Naive thymus-derived CD4-positive, alpha-beta T cell (primary cell): Measurements from ENCODE around the gene CD93. TPM values are rescaled to one million over a fixed set of nuclear protein-coding genes. Genes with fewer than 3 reads are reported as not detected.

ENCODE experiments used
- ATAC-seq: fragments of 150-1000 bp; cut with Tn5 transposase; 2 replicates; pipeline ENCODE4 v1.10.0; 2021; ENCODE audit warnings: mild to moderate bottlenecking, moderate library complexity
- CTCF ChIA-PET: fragments of 350-600 bp; sonication (Branson Sonifier 250); formaldehyde crosslinking; loops from one replicate; lab custom pipeline; 2021; ENCODE audit warnings: antibody characterized with exemption; lab: Charles Lee
- POLR2A ChIA-PET: fragments of 350-600 bp; sonication (Branson Sonifier 250); formaldehyde crosslinking; loops from one replicate; lab custom pipeline; 2021; ENCODE audit warnings: antibody characterized with exemption, inconsistent platforms; lab: Charles Lee
- DNase-seq, 9 donors: peaks; one replicate each; pipeline versions ENCODE4 v3.0.0 to v3.0.0-alpha.2; 2020 to 2022; ENCODE audit warnings: mixed read lengths in 1 of 9
- H3K27ac ChIP-seq: one replicate; pipeline ENCODE4 v1.7.0; 2013; ENCODE audit warnings: mild to moderate bottlenecking, low read depth, low read length, moderate library complexity
- H3K27me3 ChIP-seq, 2 donors: one replicate each; pipeline ENCODE4 v1.7.0; 2013; ENCODE audit warnings: low read length in 2 of 2, mild to moderate bottlenecking in 2 of 2, moderate library complexity in 2 of 2; ENCODE audit not compliant: control insufficient read depth in 2 of 2, insufficient read depth in 2 of 2
- H3K36me3 ChIP-seq, 3 experiments: 1 replicate in 2 of 3; 2 replicates in 1 of 3; pipeline ENCODE4 v1.7.0; 2013; ENCODE audit warnings: low read length in 3 of 3, mild to moderate bottlenecking in 3 of 3, moderate library complexity in 1 of 3; ENCODE audit not compliant: insufficient read depth in 3 of 3, control insufficient read depth in 2 of 3
- H3K4me1 ChIP-seq, 2 donors: one replicate each; pipeline ENCODE4 v1.7.0; 2013; ENCODE audit warnings: low read length in 2 of 2, mild to moderate bottlenecking in 2 of 2, moderate library complexity in 1 of 2; ENCODE audit not compliant: control insufficient read depth in 2 of 2, insufficient read depth in 2 of 2
- H3K4me3 ChIP-seq: 2 replicates; pipeline ENCODE4 v1.7.0; 2013; ENCODE audit warnings: mild to moderate bottlenecking, low read length
- H3K9me3 ChIP-seq, 3 experiments: 1 replicate in 2 of 3; 2 replicates in 1 of 3; pipeline ENCODE4 v1.7.0; 2013; ENCODE audit warnings: low read length in 3 of 3; ENCODE audit not compliant: control insufficient read depth in 2 of 3
- H3K27ac Mint-ChIP-seq, 9 donors: one replicate each; pipeline ENCODE4 v1.8.0; 2020 to 2022; ENCODE audit warnings: mixed read lengths in 9 of 9, mild to moderate bottlenecking in 8 of 9, moderate library complexity in 5 of 9, inconsistent platforms in 2 of 9
- H3K27me3 Mint-ChIP-seq, 5 donors: one replicate each; pipeline ENCODE4 v1.8.0; 2021 to 2022; ENCODE audit warnings: mixed read lengths in 5 of 5, mild to moderate bottlenecking in 1 of 5
- H3K36me3 Mint-ChIP-seq, 5 donors: one replicate each; pipeline ENCODE4 v1.8.0; 2020 to 2022; ENCODE audit warnings: mixed read lengths in 5 of 5, mild to moderate bottlenecking in 3 of 5, inconsistent platforms in 1 of 5
- H3K4me1 Mint-ChIP-seq, 7 donors: one replicate each; pipeline ENCODE4 v1.8.0; 2020 to 2022; ENCODE audit warnings: mixed read lengths in 7 of 7, mild to moderate bottlenecking in 3 of 7, inconsistent platforms in 1 of 7
- H3K4me3 Mint-ChIP-seq, 10 donors: one replicate each; pipeline ENCODE4 v1.8.0; 2020 to 2022; ENCODE audit warnings: mild to moderate bottlenecking in 10 of 10, mixed read lengths in 10 of 10, moderate library complexity in 6 of 10, inconsistent platforms in 2 of 10
- H3K9me3 Mint-ChIP-seq, 11 donors: one replicate each; pipeline ENCODE4 v1.8.0; 2020 to 2022; ENCODE audit warnings: mixed read lengths in 11 of 11, mild to moderate bottlenecking in 4 of 11, inconsistent platforms in 1 of 11, moderate library complexity in 1 of 11
- intact Hi-C, 2 donors: fragments of 100-400 bp; cut with micrococcal nuclease; formaldehyde crosslinking; loops; one replicate each; pipeline ENCODE4 v1.15.1; 2023
- polyA plus RNA-seq, 2 donors: library from polyadenylated mRNA; unstranded; fragments of 300-500 nt; fragmentation: Illumina TruSeq; gene quantifications; one replicate each; pipeline ENCODE4 v1.2.3, GENCODE V29; 2021
- total RNA-seq, 6 experiments: library from RNA in 5 of 6; stranded (reverse) in 5 of 6; gene quantifications; 1 replicate in 5 of 6; 2 replicates in 1 of 6; pipeline ENCODE4 v1.2.3 and lab custom pipeline; 2021 to 2026

CD93 gene
- total and polyA plus RNA-seq, 7 experiments from 2014 or later: 0.02 to 61.2 (median 2.6) TPM; not detected in 1

DNA sequence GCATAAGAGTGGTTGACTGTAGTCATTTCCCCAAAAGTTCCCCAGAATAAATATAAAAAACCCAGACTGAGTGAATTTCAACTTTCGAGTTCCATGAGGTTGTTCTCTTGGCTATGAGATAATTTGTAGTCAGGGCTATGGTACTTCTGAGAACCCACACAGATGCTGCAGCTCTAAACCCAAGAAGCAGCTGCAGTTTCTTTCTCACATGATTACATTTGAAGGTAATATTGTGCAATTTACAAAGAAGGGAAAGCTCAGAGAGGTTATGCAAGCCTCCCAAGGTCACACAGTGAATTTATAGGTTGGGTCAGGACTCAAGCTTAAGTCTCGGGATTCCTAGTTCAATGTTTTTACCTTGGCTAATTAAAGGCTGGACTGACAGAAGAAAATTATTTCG, 29.7 kb upstream of the CD93 start:
- Histone ChIP-seq H3K9me3 (no peaks in the 10 kb centered on the region), H3K4me3 (no peak overlapping the region), H3K27ac (no peak overlapping the region), H3K4me1 (no peaks in the 10 kb centered on the region), H3K36me3 (no peaks in the 10 kb centered on the region), H3K27me3 (no peaks in the 10 kb centered on the region)
- H3K9me3 Mint-ChIP-seq: peaks cover 0 to 2% (median 0%) of the 10 kb centered on the region in 11 donors
- ATAC-seq: peak; percentile 52
- H3K27me3 Mint-ChIP-seq: peaks cover 0 to 9% (median 2%) of the 10 kb centered on the region in 5 donors
- no peak for DNase-seq
- ChIA-PET CTCF (no interaction called here), POLR2A (no interaction called here)
- H3K36me3 Mint-ChIP-seq: no peaks in the 10 kb centered on the region
- H3K4me1 Mint-ChIP-seq: peaks cover 0 to 5% (median 0%) of the 10 kb centered on the region in 7 donors
- no peak overlapping the region for H3K4me3 Mint-ChIP-seq
- intact Hi-C loops: no loop called here
- H3K27ac Mint-ChIP-seq: no peak overlapping the region

GRCh38 chr20:23114448-23115082, 28.4 kb upstream of the CD93 start:
- H3K4me1 ChIP-seq: no peaks in the 10 kb centered on the region
- no peak overlapping the region for H3K27ac Mint-ChIP-seq
- H3K27me3 ChIP-seq: no peaks in the 10 kb centered on the region

DNA sequence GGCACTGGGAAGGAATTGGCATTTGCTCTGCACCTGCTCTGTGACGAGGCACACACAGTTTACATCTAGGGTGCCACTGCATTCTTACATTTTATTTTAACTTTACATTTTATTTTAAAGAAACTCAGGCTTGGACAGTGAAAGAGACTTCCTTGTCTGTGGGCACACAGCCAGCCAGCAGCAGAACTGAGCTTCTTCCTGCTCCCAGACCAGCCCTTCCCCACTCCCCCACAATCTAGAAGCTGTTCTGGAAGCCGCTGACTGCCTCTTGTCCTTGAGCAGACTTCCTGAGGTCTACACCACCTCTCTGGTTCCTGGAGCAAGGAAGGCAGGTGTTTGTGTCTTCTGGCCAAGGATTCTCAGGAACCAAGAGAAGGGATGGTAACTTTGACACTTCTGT, 27.9 kb upstream of the CD93 start:
- intact Hi-C loops: no loop called here
- POLR2A ChIA-PET: no interaction called here
- Histone ChIP-seq H3K9me3 (no peaks in the 10 kb centered on the region), H3K4me1 (no peaks in the 10 kb centered on the region), H3K36me3 (no peaks in the 10 kb centered on the region), H3K27me3 (no peaks in the 10 kb centered on the region), H3K27ac (no peak overlapping the region), H3K4me3 (no peak overlapping the region)
- H3K36me3 Mint-ChIP-seq: no peaks in the 10 kb centered on the region
- ATAC-seq: peak; percentile 15
- CTCF ChIA-PET: no interaction called here
- H3K4me3 Mint-ChIP-seq: no peak overlapping the region
- no peak for DNase-seq
- no peaks in the 10 kb centered on the region for H3K9me3 Mint-ChIP-seq
- H3K27ac Mint-ChIP-seq: no peak overlapping the region
- peaks cover 0 to 7% (median 0%) of the 10 kb centered on the region in 5 donors for H3K27me3 Mint-ChIP-seq
- H3K4me1 Mint-ChIP-seq: peaks cover 0 to 5% (median 0%) of the 10 kb centered on the region in 7 donors

More at GRCh38 chr20:23114448-23115082, 28.4 kb upstream of the CD93 start:
- DNase-seq (no peak), ATAC-seq (no peak)
- Histone ChIP-seq H3K9me3 (no peaks in the 10 kb centered on the region), H3K36me3 (no peaks in the 10 kb centered on the region), H3K4me3 (no peak overlapping the region), H3K27ac (no peak overlapping the region)
- Mint-ChIP-seq H3K9me3 (no peaks in the 10 kb centered on the region), H3K4me3 (no peak overlapping the region), H3K36me3 (no peaks in the 10 kb centered on the region), H3K27me3 (peaks cover 0 to 7% (median 0%) of the 10 kb centered on the region in 5 donors), H3K4me1 (peaks cover 0 to 7% (median 0%) of the 10 kb centered on the region in 7 donors)
- ChIA-PET POLR2A (no interaction called here), CTCF (no interaction called here)
- intact Hi-C loops: no loop called here

DNA sequence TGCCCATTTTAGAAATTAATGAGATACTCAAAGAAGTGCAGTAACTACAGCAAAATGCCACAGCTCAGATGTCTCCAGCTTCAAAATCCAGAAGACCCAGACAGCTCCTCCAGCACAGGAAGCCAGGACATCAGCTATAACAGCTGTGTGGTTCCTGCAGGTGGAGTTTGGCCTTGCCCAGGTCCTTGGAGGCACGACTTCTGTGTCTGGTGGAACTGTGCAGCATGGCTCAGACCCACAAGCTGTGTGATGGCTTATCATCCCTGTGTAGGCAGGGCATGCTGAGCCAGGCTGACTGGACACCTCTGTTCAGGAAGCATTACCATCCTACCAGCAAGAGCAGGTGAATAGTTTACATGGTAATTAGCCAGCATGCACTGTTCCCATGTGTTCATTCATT, 26.5 kb upstream of the CD93 start:
- Mint-ChIP-seq H3K9me3 (no peaks in the 10 kb centered on the region), H3K36me3 (no peaks in the 10 kb centered on the region), H3K4me3 (no peak overlapping the region), H3K27ac (no peak overlapping the region), H3K27me3 (peaks cover 0 to 11% (median 0%) of the 10 kb centered on the region in 5 donors), H3K4me1 (peaks cover 0 to 5% (median 0%) of the 10 kb centered on the region in 7 donors)
- ChIA-PET CTCF (no interaction called here), POLR2A (no interaction called here)
- ATAC-seq: no peak
- Histone ChIP-seq H3K4me1 (no peaks in the 10 kb centered on the region), H3K9me3 (no peaks in the 10 kb centered on the region), H3K27ac (no peak overlapping the region), H3K36me3 (no peaks in the 10 kb centered on the region), H3K27me3 (no peaks in the 10 kb centered on the region), H3K4me3 (no peak overlapping the region)
- DNase-seq: no peak
- intact Hi-C loops: no loop called here

GRCh38 chr20:23111944-23112342, 25.8 kb upstream of the CD93 start:
- DNase-seq (no peak), ATAC-seq (no peak)
- no peaks in the 10 kb centered on the region for H3K9me3 ChIP-seq
- Mint-ChIP-seq H3K27me3 (peaks cover 0 to 11% (median 0%) of the 10 kb centered on the region in 5 donors), H3K4me1 (peaks cover 0 to 6% (median 0%) of the 10 kb centered on the region in 7 donors), H3K9me3 (no peaks in the 10 kb centered on the region), H3K27ac (no peak overlapping the region), H3K36me3 (no peaks in the 10 kb centered on the region), H3K4me3 (no peak overlapping the region)
- CTCF ChIA-PET: no interaction called here
- intact Hi-C loops: no loop called here
- H3K27ac ChIP-seq: no peak overlapping the region
- no peaks in the 10 kb centered on the region for H3K4me1 ChIP-seq
- H3K27me3 ChIP-seq: no peaks in the 10 kb centered on the region
- POLR2A ChIA-PET: no interaction called here
- no peak overlapping the region for H3K4me3 ChIP-seq
- no peaks in the 10 kb centered on the region for H3K36me3 ChIP-seq

DNA sequence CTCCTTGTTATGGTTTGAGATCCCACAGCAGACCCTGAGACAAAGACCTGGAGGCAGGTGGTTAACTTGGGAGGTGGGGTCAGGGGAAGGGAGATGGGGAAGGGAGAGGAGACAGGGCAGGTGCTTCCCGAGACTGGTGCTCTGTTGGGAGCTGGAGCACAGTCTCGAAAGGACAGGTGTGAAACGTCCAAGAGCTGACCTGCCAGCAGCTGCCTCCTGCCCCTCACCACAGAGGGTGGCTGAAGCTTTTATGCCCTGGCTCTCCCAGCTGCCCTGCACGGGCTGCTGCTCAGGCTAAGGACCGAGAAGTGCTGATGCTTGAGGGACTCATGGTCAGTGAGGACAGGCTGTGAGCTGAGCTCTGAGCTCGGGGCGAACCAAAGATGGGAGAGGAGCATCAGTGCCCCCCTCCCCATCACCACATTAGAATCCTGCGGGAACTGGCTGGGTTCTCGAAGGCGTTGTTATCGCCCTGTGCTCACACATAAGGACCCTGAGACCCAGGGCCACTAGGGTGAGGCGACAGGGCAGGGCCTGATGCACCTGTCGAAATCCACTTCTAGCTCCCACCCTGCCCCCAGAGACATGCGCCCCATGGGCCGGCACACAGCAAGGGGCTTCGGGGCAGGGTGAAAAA, 25.3 kb upstream of the CD93 start:
- peaks cover 0 to 6% (median 0%) of the 10 kb centered on the region in 7 donors for H3K4me1 Mint-ChIP-seq
- H3K36me3 ChIP-seq: no peaks in the 10 kb centered on the region
- H3K27ac ChIP-seq: no peak overlapping the region
- intact Hi-C loops: no loop called here
- ATAC-seq: no peak
- no peaks in the 10 kb centered on the region for H3K9me3 Mint-ChIP-seq
- CTCF ChIA-PET: no interaction called here
- no peak for DNase-seq
- H3K4me1 ChIP-seq: no peaks in the 10 kb centered on the region
- no peaks in the 10 kb centered on the region for H3K36me3 Mint-ChIP-seq
- no peak overlapping the region for H3K4me3 Mint-ChIP-seq
- peaks cover 0 to 11% (median 0%) of the 10 kb centered on the region in 5 donors for H3K27me3 Mint-ChIP-seq
- H3K27ac Mint-ChIP-seq: no peak overlapping the region
- H3K27me3 ChIP-seq: no peaks in the 10 kb centered on the region
- POLR2A ChIA-PET: no interaction called here
- no peaks in the 10 kb centered on the region for H3K9me3 ChIP-seq
- H3K4me3 ChIP-seq: no peak overlapping the region

DNA sequence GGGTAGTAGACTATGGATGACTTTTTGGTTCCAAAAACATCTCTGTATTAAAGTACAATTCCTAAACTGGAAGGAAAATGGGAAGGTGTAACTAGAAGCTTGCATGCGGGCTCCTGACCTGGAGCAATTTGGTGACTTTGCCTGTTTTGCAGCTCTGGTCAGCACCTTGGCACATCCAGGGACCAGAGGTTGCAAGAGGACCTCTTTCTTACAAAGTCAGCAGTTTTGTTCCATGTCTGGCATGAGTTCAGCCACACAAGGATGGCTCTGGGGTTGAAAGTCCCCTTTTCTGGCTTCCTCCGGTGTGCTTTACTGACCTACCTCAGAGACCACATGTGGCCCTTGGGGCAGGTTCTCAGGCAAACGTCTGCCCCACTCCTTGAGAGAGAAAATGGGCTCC, 22.7 kb upstream of the CD93 start:
- H3K36me3 Mint-ChIP-seq: no peaks in the 10 kb centered on the region
- ATAC-seq: no peak
- DNase-seq: no peak
- no peak overlapping the region for H3K4me3 Mint-ChIP-seq
- H3K4me1 ChIP-seq: no peaks in the 10 kb centered on the region
- H3K4me3 ChIP-seq: no peak overlapping the region
- H3K36me3 ChIP-seq: no peaks in the 10 kb centered on the region
- no peak overlapping the region for H3K27ac Mint-ChIP-seq
- H3K9me3 ChIP-seq: no peaks in the 10 kb centered on the region
- intact Hi-C loops: no loop called here
- H3K27me3 Mint-ChIP-seq: peaks cover 0 to 14% (median 3%) of the 10 kb centered on the region in 5 donors
- no peak overlapping the region for H3K27ac ChIP-seq
- CTCF ChIA-PET: no interaction called here
- H3K27me3 ChIP-seq: no peaks in the 10 kb centered on the region
- no peaks in the 10 kb centered on the region for H3K9me3 Mint-ChIP-seq
- H3K4me1 Mint-ChIP-seq: peaks cover 0 to 5% (median 0%) of the 10 kb centered on the region in 7 donors
- POLR2A ChIA-PET: interaction anchor here (0.6 kb wide), 1 partner anchor 649 kb away, joined by 3 read pairs; no protein-coding TSS in a partner anchor
